ENCODE measurements around the gene WAPL.

GRCh38 chr10:86388119-86388704, 133.4 kb downstream of the WAPL start:
- TF ChIP-seq RAD21 (IDR thresholded peaks at IDR 0.05; ENCODE audit: low read length) (no peak), CTCF (IDR thresholded peaks at IDR 0.05) (no peak), TEAD4 (IDR thresholded peaks at IDR 0.05; ENCODE audit: borderline replicate concordance, insufficient read depth) (no peak), JUND (IDR thresholded peaks at IDR 0.05) (no peak)
